Head of caudate nucleus (tissue), 42 donors: Measurements from ENCODE around the gene KCTD6.
A peak's percentile ranks its signal among the peaks of the same experiment; 100 is the strongest.
"Not testable (repeated sequence)": the region's sequence is repeated elsewhere in the genome, so short reads cannot be mapped to it uniquely, and the experiment has no call there.

Source experiments
- DNase-seq, 42 donors: peaks; one replicate each; pipeline versions ENCODE4 v3.0.0 to v3.0.0-alpha.2; 2020 to 2021; ENCODE audit warnings: mixed read lengths in 7 of 42
- intact Hi-C: fragments of 100-400 bp; cut with DNase I; formaldehyde crosslinking; loops from one replicate; pipeline ENCODE4 v1.15.0; 2022

The KCTD6 gene

GRCh38 chr3:58520403-58521335, 28.8 kb downstream of the KCTD6 start:
- DNase-seq: peak in 1 of 42 donors; percentile 4
- intact Hi-C loops: no loop called here

GRCh38 chr3:58521336-58521670, 29.4 kb downstream of the KCTD6 start:
- intact Hi-C loops: no loop called here
- DNase-seq: no peak

- DNase-seq: peak in 34 of 42 donors; percentile 12 to 78 (median 48)
- intact Hi-C loops: no loop called here
These were observed 30.2 kb downstream of the KCTD6 start for GRCh38 chr3:58521917-58522631.

- intact Hi-C loops: no loop called here
- DNase-seq: no peak
These were observed 31.0 kb downstream of the KCTD6 start for GRCh38 chr3:58522759-58523425.

GRCh38 chr3:58524326-58524888, 32.5 kb downstream of the KCTD6 start:
- intact Hi-C loops: no loop called here
- DNase-seq: no peak

- intact Hi-C loops: no loop called here
- DNase-seq: peak in 1 of 42 donors; percentile 41
These were observed 34.6 kb downstream of the KCTD6 start for GRCh38 chr3:58526515-58526957.

GRCh38 chr3:58527440-58527839, 35.5 kb downstream of the KCTD6 start:
- DNase-seq: peak in 1 of 42 donors; percentile 24
- intact Hi-C loops: not testable (repeated sequence)

- intact Hi-C loops: no loop called here
- DNase-seq: no peak
These were observed 36.7 kb downstream of the KCTD6 start for GRCh38 chr3:58528629-58529028.

GRCh38 chr3:58529516-58530353, 37.8 kb downstream of the KCTD6 start:
- intact Hi-C loops: loop anchor here (5.0 to 10.0 kb wide), 3 partner anchors 37 to 345 kb away; partner anchors contain the start of genes HTD2, KCTD6 and RPP14
- DNase-seq: peak in 1 of 42 donors; percentile 33

- intact Hi-C loops: loop anchor here (5.0 to 10.0 kb wide), 3 partner anchors 38 to 346 kb away; partner anchors contain the start of genes HTD2, KCTD6 and RPP14
- DNase-seq: no peak
These were observed 38.5 kb downstream of the KCTD6 start for GRCh38 chr3:58530354-58530865.

GRCh38 chr3:58531555-58531954, 39.7 kb downstream of the KCTD6 start:
- DNase-seq: peak in 1 of 42 donors; percentile 21
- intact Hi-C loops: loop anchor here (5.0 to 10.0 kb wide), 3 partner anchors 39 to 347 kb away; partner anchors contain the start of genes HTD2, KCTD6 and RPP14

- DNase-seq: peak in 1 of 42 donors; percentile 1
- intact Hi-C loops: loop anchor here (5.0 to 10.0 kb wide), 3 partner anchors 40 to 347 kb away; partner anchors contain the start of genes HTD2, KCTD6 and RPP14
These were observed 40.1 kb downstream of the KCTD6 start for GRCh38 chr3:58531956-58532355.

- intact Hi-C loops: loop anchor here (5.0 to 10.0 kb wide), 3 partner anchors 41 to 348 kb away; partner anchors contain the start of genes HTD2, KCTD6 and RPP14
- peak; percentile 50 to 90 (median 78) for DNase-seq
These were observed 40.9 kb downstream of the KCTD6 start for GRCh38 chr3:58532794-58533220.

- peak in 1 of 42 donors; percentile 33 for DNase-seq
- intact Hi-C loops: loop anchor here (5.0 to 10.0 kb wide), 4 partner anchors 43 to 350 kb away; partner anchors contain the start of genes HTD2, KCTD6 and RPP14
These were observed 42.9 kb downstream of the KCTD6 start for GRCh38 chr3:58534592-58535494.

GRCh38 chr3:58535531-58536500, 43.9 kb downstream of the KCTD6 start:
- intact Hi-C loops: loop anchor here (5.0 to 10.0 kb wide), 2 partner anchors 214 to 351 kb away; no protein-coding TSS in a partner anchor
- peak in 2 of 42 donors; percentile 27 for DNase-seq
